Endothelial cell of umbilical vein (primary cell): ENCODE results near the gene PHF24. TPM values are rescaled to one million over a fixed set of nuclear protein-coding genes. Genes with fewer than 3 reads are reported as not detected.

Source experiments
- BruUV-seq: library from RNA; stranded (reverse); fragments of 400-500 nt; replicated peaks from 2 replicates; lab custom pipeline; 2021; lab: Mats Ljungman, UMichigan
- CTCF ChIA-PET: fragments of 300-600, 350-600 bp; sonication (Branson Sonifier 250); formaldehyde crosslinking; loops from one replicate; lab custom pipeline; 2021; ENCODE audit warnings: antibody characterized with exemption, inconsistent platforms; lab: Charles Lee
- POLR2A ChIA-PET: fragments of 300-600, 350-600 bp; sonication (Branson Sonifier 250); formaldehyde crosslinking; loops from one replicate; lab custom pipeline; 2021; ENCODE audit warnings: antibody characterized with exemption, inconsistent platforms; lab: Charles Lee
- DNase-seq: peaks from one replicate; pipeline ENCODE4 v3.0.0-alpha.2; 2011; ENCODE audit warnings: low read depth, low spot score
- FAIRE-seq: peaks from 2 replicates; lab custom pipeline; 2011; peaks lifted over from hg19 to GRCh38; lab: Jason Lieb, UNC
- H2AFZ ChIP-seq: 2 replicates; pipeline ENCODE4 v1.6.0; 2012; ENCODE audit warnings: low read depth, low read length, control low read depth, inconsistent platforms
- H3K27ac ChIP-seq: 2 replicates; pipeline ENCODE4 v1.5.1; 2011; ENCODE audit warnings: low read depth, mild to moderate bottlenecking, control low read depth, low read length, moderate library complexity; ENCODE audit not compliant: insufficient read depth
- H3K27me3 ChIP-seq, 2 experiments: 2 replicates each; pipeline versions ENCODE4 v1.6.0 to v1.6.1; 2011; ENCODE audit warnings: low read length in 2 of 2, mixed read lengths in 1 of 2; ENCODE audit not compliant: control insufficient read depth in 2 of 2, insufficient read depth in 2 of 2
- H3K36me3 ChIP-seq, 2 experiments: 2 replicates in 1 of 2; 3 replicates in 1 of 2; pipeline ENCODE4 v1.5.1; 2011; ENCODE audit warnings: low read length in 2 of 2, mild to moderate bottlenecking in 1 of 2, moderate library complexity in 1 of 2; ENCODE audit not compliant: control insufficient read depth in 2 of 2, insufficient read depth in 2 of 2; ENCODE audit errors: extremely low read depth in 1 of 2
- H3K4me1 ChIP-seq: 3 replicates; pipeline ENCODE4 v1.5.1; 2011; ENCODE audit warnings: mild to moderate bottlenecking, low read length; ENCODE audit not compliant: control insufficient read depth, insufficient read depth; ENCODE audit errors: extremely low read depth
- H3K4me2 ChIP-seq: 2 replicates; pipeline ENCODE4 v1.6.1; 2011; ENCODE audit warnings: low read length, control low read depth, mixed read lengths; ENCODE audit not compliant: insufficient read depth
- H3K4me3 ChIP-seq, 3 experiments: fragments of 200-600 bp in 1 of 3; sonication (generic), shearing (Covaris generic) in 1 of 3; replicated peaks in 1 of 3; 2 replicates each; pipeline ENCODE4 v1.5.1; 2011 to 2016; ENCODE audit warnings: control low read depth in 3 of 3, low read length in 3 of 3, mild to moderate bottlenecking in 2 of 3, inconsistent platforms in 1 of 3, low read depth in 1 of 3, moderate library complexity in 1 of 3; ENCODE audit not compliant: insufficient read depth in 1 of 3
- H3K79me2 ChIP-seq: 2 replicates; pipeline ENCODE4 v1.6.0; 2012; ENCODE audit warnings: low read length, inconsistent platforms; ENCODE audit not compliant: control insufficient read depth, insufficient read depth
- H3K9ac ChIP-seq: replicated peaks from 2 replicates; pipeline ENCODE3; 2011; ENCODE audit warnings: low read length, control low read depth; ENCODE audit not compliant: insufficient read depth; ENCODE audit errors: extremely low read depth
- H3K9me1 ChIP-seq: replicated peaks from 3 replicates; pipeline ENCODE4 v1.6.0; 2011; ENCODE audit warnings: mild to moderate bottlenecking, low read length; ENCODE audit not compliant: control insufficient read depth, insufficient read depth; ENCODE audit errors: extremely low read depth
- H3K9me3 ChIP-seq: replicated peaks from 2 replicates; pipeline ENCODE4 v1.5.1; 2012; ENCODE audit warnings: low read length, inconsistent platforms; ENCODE audit not compliant: control insufficient read depth, insufficient read depth
- H4K20me1 ChIP-seq: replicated peaks from 2 replicates; pipeline ENCODE3; 2011; ENCODE audit warnings: mild to moderate bottlenecking, low read length; ENCODE audit not compliant: control insufficient read depth, insufficient read depth; ENCODE audit errors: extremely low read depth
- CTCF ChIP-seq, 2 donors: IDR thresholded peaks; 1 replicate in 1 of 2; 2 replicates in 1 of 2; pipeline ENCODE4 v1.5.1; 2011; ENCODE audit warnings: low read length in 2 of 2, mild to moderate bottlenecking in 2 of 2, moderate library complexity in 2 of 2, control low read depth in 1 of 2, inconsistent platforms in 1 of 2, low read depth in 1 of 2; ENCODE audit not compliant: insufficient read depth in 1 of 2; ENCODE audit errors: extremely low read depth in 1 of 2
- EZH2 ChIP-seq: IDR thresholded peaks from 2 replicates; pipeline ENCODE4 v1.6.1; 2012; ENCODE audit warnings: borderline replicate concordance, low read depth, mild to moderate bottlenecking, moderate library complexity, low read length, inconsistent platforms; ENCODE audit not compliant: severe bottlenecking
- FOS ChIP-seq: IDR thresholded peaks from 2 replicates; pipeline ENCODE4 v1.6.1; 2011; ENCODE audit warnings: mild to moderate bottlenecking, low read length, moderate library complexity, borderline replicate concordance; ENCODE audit not compliant: insufficient read depth
- GATA2 ChIP-seq: IDR thresholded peaks from 2 replicates; pipeline ENCODE4 v1.7.0; 2011; ENCODE audit warnings: low read depth, mild to moderate bottlenecking, moderate library complexity, mixed read lengths, low read length; ENCODE audit not compliant: insufficient read length, insufficient read depth
- JUN ChIP-seq: IDR thresholded peaks from 2 replicates; pipeline ENCODE4 v1.6.1; 2011; ENCODE audit warnings: borderline replicate concordance, low read depth; ENCODE audit not compliant: insufficient read length, insufficient read depth
- MAX ChIP-seq: IDR thresholded peaks from 2 replicates; pipeline ENCODE4 v1.6.1; 2011; ENCODE audit not compliant: insufficient read depth, insufficient read length
- MYC ChIP-seq: IDR thresholded peaks from one replicate; pipeline ENCODE4 v1.6.1; 2011; ENCODE audit warnings: mild to moderate bottlenecking, low read depth, low read length
- POLR2A ChIP-seq: IDR thresholded peaks from 2 replicates; pipeline ENCODE4 v1.6.1; 2012; ENCODE audit warnings: low read depth, mild to moderate bottlenecking, control low read depth, low read length
- POLR2AphosphoS5 ChIP-seq: IDR thresholded peaks from 2 replicates; pipeline ENCODE4 v1.6.1; 2012; ENCODE audit warnings: low read depth, mild to moderate bottlenecking, control low read depth, low read length, moderate library complexity; ENCODE audit not compliant: insufficient read depth
- dilution Hi-C: fragments of 300-500 bp; cut with MboI; formaldehyde crosslinking; loops from one replicate; pipeline ENCODE4 v1.15.0; 2019; ENCODE audit warnings: low sequenced_read_pairs; ENCODE audit not compliant: extremely low pct_ligation_motif_present
- intact Hi-C: fragments of 100-400 bp; cut with micrococcal nuclease; formaldehyde crosslinking; loops from one replicate; pipeline ENCODE4 v1.10.0; 2022
- polyA plus RNA-seq, 4 experiments: library from polyadenylated mRNA; depleted of rRNA in 3 of 4; stranded (reverse) in 3 of 4; unstranded in 1 of 4; fragments of >200 nt; gene quantifications; 2 replicates each; pipeline versions ENCODE4 v1.2.1 to v1.2.3, GENCODE V29; 2011 to 2012; ENCODE audit warnings: missing spikeins in 1 of 4
- total RNA-seq: library from RNA; stranded (reverse); gene quantifications from 2 replicates; pipeline ENCODE4 v1.2.3, GENCODE V29; 2021

PHF24 gene
- total and polyA plus RNA-seq, 2 donors (not counting 3 experiments of a cell fraction or from before 2014, with no cell fraction given) = not detected

- no peak for TF ChIP-seq MAX
- TF ChIP-seq GATA2 = no peak
- no peak for TF ChIP-seq POLR2AphosphoS5
- no peak for TF ChIP-seq JUN
- no peak for TF ChIP-seq CTCF (IDR thresholded peaks at IDR 0.05; ENCODE audit: extremely low read depth in 1 of 2, insufficient read depth in 1 of 2, low read depth in 1 of 2, low read length in 2 of 2)
- no peak for TF ChIP-seq EZH2
- TF ChIP-seq FOS = no peak
- no peak for TF ChIP-seq MYC
- no peak for TF ChIP-seq POLR2A
- Histone ChIP-seq H3K4me3 (no peak overlapping the region), H3K36me3 (no peaks in the 10 kb centered on the region), H3K79me2 (no peaks in the 10 kb centered on the region), H3K4me1 (peaks cover 49% of the 10 kb centered on the region), H3K4me2 (no peak overlapping the region), H4K20me1 (no peaks in the 10 kb centered on the region), H3K9me1 (no peaks in the 10 kb centered on the region), H3K27me3 (no peaks in the 10 kb centered on the region), H3K27ac (no peak overlapping the region), H3K9me3 (no peaks in the 10 kb centered on the region), H3K9ac (no peak overlapping the region), H2AFZ (no peak overlapping the region)
- ChIA-PET POLR2A (no interaction called here), CTCF (interaction anchor here (5.4 kb wide), 1 partner anchor 60 kb away, joined by 56 read pairs; no protein-coding TSS in a partner anchor)
- TSS peak; percentile 40 for BruUV-seq
- no peak for FAIRE-seq
- DNase-seq = no peak
- dilution Hi-C loops (no loop called here), intact Hi-C loops (no loop called here)
Measured at GRCh38 chr9:34990908-34991606, 33.0 kb downstream of the PHF24 start.
